PFSK-1 (cell line): ENCODE data around the gene CWC15.

Source experiments
- FOXP2 ChIP-seq: optimal IDR thresholded peaks from 2 replicates; pipeline ENCODE3; 2011; ENCODE audit warnings: borderline replicate concordance, control low read depth, inconsistent platforms; ENCODE audit not compliant: insufficient read depth; ENCODE audit errors: extremely low read length, extremely low read depth
- POLR2AphosphoS5 ChIP-seq: IDR thresholded peaks from 2 replicates; pipeline ENCODE4 v1.6.1; 2012; ENCODE audit warnings: low read depth, mild to moderate bottlenecking, control low read depth, low read length, moderate library complexity
- REST ChIP-seq, 2 experiments: IDR thresholded peaks; 2 replicates each; pipeline versions ENCODE4 v1.6.1 to v1.8.0; 2011 to 2012; ENCODE audit warnings: low read depth in 2 of 2, low read length in 2 of 2, control low read depth in 1 of 2, inconsistent platforms in 1 of 2, mild to moderate bottlenecking in 1 of 2, moderate library complexity in 1 of 2; ENCODE audit not compliant: insufficient read depth in 1 of 2
- TAF1 ChIP-seq: IDR thresholded peaks from 2 replicates; pipeline ENCODE4 v1.6.1; 2012; ENCODE audit warnings: low read length, control low read depth, borderline replicate concordance; ENCODE audit not compliant: insufficient read depth

GRCh38 chr11:94974178-94974577 lies 822 bp upstream of the CWC15 start:
- TF ChIP-seq REST (IDR thresholded peaks at IDR 0.05; ENCODE audit: insufficient read depth in 1 of 2, low read depth in 2 of 2, low read length in 2 of 2) (no peak), TAF1 (no peak), FOXP2 (no peak), POLR2AphosphoS5 (no peak)
